NCI-H69 (cell line): Measurements from ENCODE around the gene SLC5A10.

Experiments used
- DNase-seq: peaks from one replicate; lab custom pipeline; 2025; lab: John Stamatoyannopoulos, UW

SLC5A10 gene

GRCh38 chr17:19002805-19003542 lies 51.0 kb downstream of the SLC5A10 start:
- DNase-seq, result no peak

GRCh38 chr17:19003543-19004420 lies 51.8 kb downstream of the SLC5A10 start:
- peak; percentile 58 for DNase-seq

- peak; percentile 69 for DNase-seq
These were observed 52.6 kb downstream of the SLC5A10 start, which contains the start of gene FAM83G for GRCh38 chr17:19004421-19005136. Gene FAM83G (minus strand): TSS chr17:19004764. CDS start chr17:19004041, 723 bp downstream.

GRCh38 chr17:19005137-19005773 lies 53.3 kb downstream of the SLC5A10 start:
- no peak for DNase-seq

- no peak for DNase-seq
These were observed 53.9 kb downstream of the SLC5A10 start for GRCh38 chr17:19005789-19006430.

- DNase-seq, result no peak
These were observed 54.7 kb downstream of the SLC5A10 start for GRCh38 chr17:19006698-19007097.

- no peak for DNase-seq
These were observed 58.0 kb downstream of the SLC5A10 start for GRCh38 chr17:19009970-19010369.

- peak; percentile 33 for DNase-seq
These were observed 59.0 kb downstream of the SLC5A10 start for GRCh38 chr17:19010729-19011505.

- no peak for DNase-seq
These were observed 59.6 kb downstream of the SLC5A10 start for GRCh38 chr17:19011581-19011980.

GRCh38 chr17:19012171-19013080 lies 60.5 kb downstream of the SLC5A10 start:
- no peak for DNase-seq

GRCh38 chr17:19013226-19013625 lies 61.3 kb downstream of the SLC5A10 start:
- DNase-seq, result no peak

- DNase-seq, result no peak
These were observed 62.1 kb downstream of the SLC5A10 start for GRCh38 chr17:19013806-19014627.

- DNase-seq, result no peak
These were observed 62.8 kb downstream of the SLC5A10 start for GRCh38 chr17:19014628-19015215.

- no peak for DNase-seq
These were observed 63.5 kb downstream of the SLC5A10 start for GRCh38 chr17:19015428-19015827.

- no peak for DNase-seq
These were observed 64.3 kb downstream of the SLC5A10 start for GRCh38 chr17:19016297-19016696.

GRCh38 chr17:19016881-19017280 lies 64.9 kb downstream of the SLC5A10 start:
- no peak for DNase-seq

GRCh38 chr17:19017401-19017800 lies 65.4 kb downstream of the SLC5A10 start:
- no peak for DNase-seq
